IMR-90 (cell line): ENCODE measurements around the gene RAB1A. TPM values are rescaled to one million over a fixed set of nuclear protein-coding genes. Genes with fewer than 3 reads are reported as not detected.

Source experiments
- ATAC-seq: fragments of 200-7000 bp; cut with Tn5 transposase; 2 replicates; pipeline ENCODE4 v1.9.1; 2020; ENCODE audit warnings: low read depth, mild to moderate bottlenecking, moderate library complexity
- BruUV-seq: library from RNA; stranded (reverse); fragments of 400-500 nt; replicated peaks from 2 replicates; lab custom pipeline; 2021; lab: Mats Ljungman, UMichigan
- CTCF ChIA-PET: fragments of 300-600 bp; formaldehyde crosslinking; extraction: SDS; loops from one replicate; lab custom pipeline; 2021; ENCODE audit warnings: antibody characterized with exemption; lab: Yijun Ruan, JAX
- POLR2A ChIA-PET: fragments of 300-600 bp; sonication (Branson Sonifier 250); formaldehyde crosslinking; loops from one replicate; lab custom pipeline; 2022; ENCODE audit warnings: antibody characterized with exemption; ENCODE audit not compliant: unreplicated experiment; lab: Charles Lee
- DNase-seq: peaks from one replicate; pipeline ENCODE4 v3.0.0; 2013
- H2AFZ ChIP-seq: replicated peaks from 2 replicates; pipeline ENCODE3; 2013; ENCODE audit warnings: low read length, mild to moderate bottlenecking; ENCODE audit not compliant: poor library complexity
- H2AK5ac ChIP-seq: 2 replicates; pipeline ENCODE4 v1.6.1; 2013; ENCODE audit warnings: low read depth, low read length, inconsistent platforms
- H2AK9ac ChIP-seq: replicated peaks from 2 replicates; pipeline ENCODE3; 2013; ENCODE audit warnings: mild to moderate bottlenecking, low read depth, low read length, moderate library complexity; ENCODE audit not compliant: poor library complexity
- H2BK120ac ChIP-seq: 2 replicates; pipeline ENCODE4 v1.6.1; 2013; ENCODE audit warnings: low read depth, low read length, inconsistent platforms
- H2BK15ac ChIP-seq: 3 replicates; pipeline ENCODE4 v1.6.1; 2013; ENCODE audit warnings: low read depth, low read length, inconsistent platforms
- H2BK20ac ChIP-seq: 2 replicates; pipeline ENCODE4 v1.6.1; 2013; ENCODE audit warnings: low read depth, mild to moderate bottlenecking, inconsistent platforms, low read length, moderate library complexity
- H2BK5ac ChIP-seq: 2 replicates; pipeline ENCODE4 v1.6.1; 2013; ENCODE audit warnings: mild to moderate bottlenecking, low read depth, low read length, inconsistent platforms; ENCODE audit not compliant: poor library complexity, severe bottlenecking
- H3K14ac ChIP-seq: replicated peaks from 2 replicates; pipeline ENCODE4 v1.6.1; 2013; ENCODE audit warnings: low read depth, low read length, inconsistent platforms
- H3K18ac ChIP-seq: 2 replicates; pipeline ENCODE4 v1.6.1; 2013; ENCODE audit warnings: low read depth, low read length, control low read depth
- H3K23ac ChIP-seq: 2 replicates; pipeline ENCODE4 v1.6.1; 2013; ENCODE audit warnings: low read depth, low read length, inconsistent platforms
- H3K27ac ChIP-seq: 2 replicates; pipeline ENCODE4 v1.5.1; 2013; ENCODE audit warnings: mild to moderate bottlenecking, control low read depth, low read length; ENCODE audit not compliant: insufficient read depth
- H3K27me3 ChIP-seq: 2 replicates; pipeline ENCODE4 v1.6.1; 2013; ENCODE audit warnings: low read length; ENCODE audit not compliant: control insufficient read depth, insufficient read depth
- H3K36me3 ChIP-seq: 2 replicates; pipeline ENCODE4 v1.6.1; 2013; ENCODE audit warnings: low read length, mixed read lengths; ENCODE audit not compliant: control insufficient read depth, insufficient read depth
- H3K4ac ChIP-seq: 2 replicates; pipeline ENCODE4 v1.6.1; 2013; ENCODE audit warnings: low read depth, low read length, inconsistent platforms
- H3K4me1 ChIP-seq: 2 replicates; pipeline ENCODE4 v1.6.1; 2013; ENCODE audit warnings: low read length, mixed read lengths; ENCODE audit not compliant: control insufficient read depth, insufficient read depth
- H3K4me2 ChIP-seq: 2 replicates; pipeline ENCODE4 v1.6.1; 2013; ENCODE audit warnings: low read depth, mild to moderate bottlenecking, control low read depth, low read length, moderate library complexity
- H3K4me3 ChIP-seq: 2 replicates; pipeline ENCODE4 v1.5.1; 2013; ENCODE audit warnings: low read depth, mild to moderate bottlenecking, control low read depth, low read length, moderate library complexity; ENCODE audit not compliant: insufficient read depth
- H3K56ac ChIP-seq: 2 replicates; pipeline ENCODE4 v1.6.1; 2013; ENCODE audit warnings: low read length, inconsistent platforms; ENCODE audit not compliant: insufficient read depth; ENCODE audit errors: extremely low read depth
- H3K79me1 ChIP-seq, 2 experiments: 2 replicates each; pipeline ENCODE4 v1.6.1; 2013; ENCODE audit warnings: low read length in 2 of 2, inconsistent platforms in 1 of 2, low read depth in 1 of 2
- H3K9ac ChIP-seq: 2 replicates; pipeline ENCODE4 v1.6.1; 2013; ENCODE audit warnings: low read depth, low read length, control low read depth
- H3K9me1 ChIP-seq: 2 replicates; pipeline ENCODE4 v1.6.1; 2013; ENCODE audit warnings: low read length, inconsistent platforms; ENCODE audit not compliant: insufficient read depth
- H3K9me3 ChIP-seq: 2 replicates; pipeline ENCODE4 v1.6.1; 2013; ENCODE audit warnings: low read length; ENCODE audit not compliant: control insufficient read depth, insufficient read depth
- H4K20me1 ChIP-seq: 2 replicates; pipeline ENCODE4 v1.6.1; 2013; ENCODE audit warnings: low read length, inconsistent platforms; ENCODE audit not compliant: insufficient read depth
- H4K5ac ChIP-seq: 2 replicates; pipeline ENCODE4 v1.6.1; 2013; ENCODE audit warnings: mild to moderate bottlenecking, low read depth, low read length, control low read depth
- H4K8ac ChIP-seq, 2 experiments: 2 replicates each; pipeline ENCODE4 v1.6.1; 2013; ENCODE audit warnings: low read depth in 2 of 2, low read length in 2 of 2, control low read depth in 1 of 2, inconsistent platforms in 1 of 2
- H4K91ac ChIP-seq: 2 replicates; pipeline ENCODE4 v1.6.1; 2013; ENCODE audit warnings: low read depth, low read length, inconsistent platforms; ENCODE audit not compliant: insufficient read depth
- FOS ChIP-seq: fragments of 150-350 bp; IDR thresholded peaks from 2 replicates; pipeline ENCODE4 v1.6.1; 2016; ENCODE audit warnings: low read depth, low read length
- MAZ ChIP-seq: IDR thresholded peaks from 2 replicates; pipeline ENCODE4 v1.6.1; 2012; ENCODE audit warnings: low read depth, mild to moderate bottlenecking, low read length, improper control_type of control experiment, moderate library complexity, borderline replicate concordance
- NFE2L2 ChIP-seq: fragments of 150-350 bp; IDR thresholded peaks from 2 replicates; pipeline ENCODE4 v1.6.1; 2016; ENCODE audit warnings: low read depth, mild to moderate bottlenecking, low read length
- POLR2A ChIP-seq: IDR thresholded peaks from 2 replicates; pipeline ENCODE4 v1.6.1; 2012; ENCODE audit warnings: mild to moderate bottlenecking, low read depth, low read length
- RFX5 ChIP-seq: IDR thresholded peaks from 2 replicates; pipeline ENCODE4 v1.8.0; 2012; ENCODE audit warnings: low read depth, mild to moderate bottlenecking, low read length, moderate library complexity
- WGBS, 2 experiments: methylation state at CpG; one replicate each; pipeline versions ENCODE4 v1.1.5 to v1.1.7; 2013; ENCODE audit warnings: missing lambda C conversion rate in 2 of 2; ENCODE audit not compliant: insufficient read length in 1 of 2; ENCODE audit errors: extremely low coverage in 2 of 2; 5-methylcytosine and 5-hydroxymethylcytosine counted together
- dilution Hi-C: fragments of 300-500 bp; cut with HindIII; formaldehyde crosslinking; loops from one replicate; pipeline ENCODE4 v1.14.3; 2018; ENCODE audit warnings: low sequenced_read_pairs; ENCODE audit not compliant: unreplicated experiment
- in situ Hi-C: fragments of 300-500 bp; cut with MboI; formaldehyde crosslinking; loops from 3 replicates; pipeline ENCODE4 v1.14.3; 2019; ENCODE audit warnings: low sequenced_read_pairs, inconsistent platforms, mixed read lengths
- intact Hi-C: fragments of 100-400 bp; cut with micrococcal nuclease; formaldehyde crosslinking; loops from 2 replicates; pipeline ENCODE4 v1.10.0; 2022
- polyA plus RNA-seq, 3 experiments: library from polyadenylated mRNA; depleted of rRNA; stranded (reverse); fragments of >200 nt; gene quantifications; 2 replicates each; pipeline ENCODE4 v1.2.3, GENCODE V29; 2012; ENCODE audit warnings: low replicate concordance in 1 of 3
- total RNA-seq: library from RNA; depleted of rRNA; stranded (reverse); fragments of >200 nt; gene quantifications from 2 replicates; pipeline ENCODE4 v1.2.3, GENCODE V29; 2012

Gene RAB1A
- total and polyA plus RNA-seq, 2 of the 4 experiments (the other 2 are of a cell fraction), result 114 to 169 TPM

GRCh38 chr2:65056215-65057053 is 73.5 kb downstream of the RAB1A start, which contains the start of gene CEP68:
TSS of gene CEP68 (plus strand) at chr2:65056416. CDS start at chr2:65069445, 13,029 bp downstream.
- peak within 1 kb of the TSS; percentile 40 for H3K27ac ChIP-seq
- no peak for TF ChIP-seq FOS
- TF ChIP-seq MAZ, result peak; percentile 26; the same call in 1 of the 2 replicates
- no peak for TF ChIP-seq RFX5
- TF ChIP-seq POLR2A, result peak; percentile 80
- TF ChIP-seq NFE2L2, result no peak
- intact Hi-C loops, result no loop called here
- peaks cover 2% of the 10 kb centered on the region; the same call in 1 of the 2 replicates for H3K4me1 ChIP-seq
- CTCF ChIA-PET, result interaction anchor here (0.6 to 2.3 kb wide), 6 partner anchors 8 to 165 kb away, joined by 3 to 7 read pairs (median 4); no protein-coding TSS in a partner anchor
- H3K27me3 ChIP-seq, result no peaks in the 10 kb centered on the region
- peak within 1 kb of the TSS; percentile 6; the same call in 1 of the 2 replicates for H2AK5ac ChIP-seq
- DNase-seq (peak; percentile 97), ATAC-seq (peak; percentile 98)
- H3K4ac ChIP-seq, result peak within 1 kb of the TSS; percentile 14; the same call in 1 of the 2 replicates
- peak within 1 kb of the TSS in 1 of 2 experiments; percentile 66; a peak in 2 of 4 replicates for H4K8ac ChIP-seq
- 0% methylated on average over 8 of the region's 99 CpGs; no CpG with 5 or more reads in 1 of the 2 experiments for WGBS, 2 experiments
- peaks cover 3% of the 10 kb centered on the region for H4K20me1 ChIP-seq
- dilution Hi-C loops, result no loop called here
- peak within 1 kb of the TSS; percentile 94 for H2AK9ac ChIP-seq
- H3K18ac ChIP-seq, result no peak within 1 kb of the TSS
- no peak within 1 kb of the TSS; the same call in 1 of the 2 replicates for H4K91ac ChIP-seq
- POLR2A ChIA-PET, result interaction anchor here (0.6 kb wide), 2 partner anchors 39 to 311 kb away, joined by 4 to 10 read pairs; no protein-coding TSS in a partner anchor
- H2BK20ac ChIP-seq, result no peak within 1 kb of the TSS
- H2BK120ac ChIP-seq, result no peak within 1 kb of the TSS
- H3K4me2 ChIP-seq, result peak within 1 kb of the TSS; percentile 87
- no peak within 1 kb of the TSS for H2BK15ac ChIP-seq
- peak within 1 kb of the TSS; percentile 63 for H3K4me3 ChIP-seq
- no peak within 1 kb of the TSS for H4K5ac ChIP-seq
- peak within 1 kb of the TSS; percentile 98 for H2AFZ ChIP-seq
- in situ Hi-C loops, result loop anchor here (25.0 kb wide), 1 partner anchor 506 kb away; no protein-coding TSS in a partner anchor
- H3K9me1 ChIP-seq, result no peaks in the 10 kb centered on the region
- H3K79me1 ChIP-seq, result peaks cover 13 to 38% of the 10 kb centered on the region in 2 experiments
- H3K36me3 ChIP-seq, result no peaks in the 10 kb centered on the region
- no TSS peak for BruUV-seq
- peak within 1 kb of the TSS; percentile 80; the same call in 1 of the 2 replicates for H3K56ac ChIP-seq
- H3K14ac ChIP-seq, result peak within 1 kb of the TSS; percentile 88
- no peaks in the 10 kb centered on the region for H3K9me3 ChIP-seq
- peak within 1 kb of the TSS; percentile 66 for H3K23ac ChIP-seq
- peak within 1 kb of the TSS; percentile 79 for H3K9ac ChIP-seq
- H2BK5ac ChIP-seq, result peak within 1 kb of the TSS; percentile 26
